Transverse colon (tissue), 4 donors: Measurements from ENCODE around the gene FGGY. TPM values are rescaled to one million over a fixed set of nuclear protein-coding genes. Genes with fewer than 3 reads are reported as not detected.
A peak's percentile ranks its signal among the peaks of the same experiment; 100 is the strongest.

Experiments used
- DNase-seq: peaks from one replicate; pipeline ENCODE4 v3.0.0-alpha.2; 2019
- H3K27ac ChIP-seq, 4 donors: fragments of 200-600 bp; sonication (generic); 2 replicates each; pipeline ENCODE4 v1.5.1; 2016 to 2018; ENCODE audit warnings: inconsistent platforms in 4 of 4
- H3K27me3 ChIP-seq: fragments of 200-600 bp; sonication (generic); 2 replicates; pipeline ENCODE4 v1.5.1; 2017; ENCODE audit warnings: inconsistent platforms
- H3K36me3 ChIP-seq, 4 donors: fragments of 200-600 bp; sonication (generic); 2 replicates each; pipeline ENCODE4 v1.5.1; 2017 to 2019; ENCODE audit warnings: inconsistent platforms in 4 of 4
- H3K4me1 ChIP-seq, 4 donors: fragments of 200-600 bp; sonication (generic); 2 replicates each; pipeline ENCODE4 v1.5.1; 2017 to 2020; ENCODE audit warnings: inconsistent platforms in 4 of 4
- H3K4me3 ChIP-seq, 4 donors: fragments of 200-600 bp; sonication (generic); 1 replicate in 1 of 4; 2 replicates in 3 of 4; pipeline versions ENCODE4 v1.5.1 to v1.6.1; 2017 to 2019; ENCODE audit warnings: inconsistent platforms in 4 of 4
- H3K9me3 ChIP-seq, 2 donors: fragments of 200-600 bp; sonication (generic); 2 replicates each; pipeline ENCODE4 v1.5.1; 2017 to 2019; ENCODE audit warnings: inconsistent platforms in 2 of 2
- CTCF ChIP-seq, 5 experiments: fragments of 200-600 bp in 3 of 5; fragments of 450-650 bp in 2 of 5; sonication (generic) in 3 of 5; IDR thresholded peaks; 1 replicate in 2 of 5; 2 replicates in 3 of 5; pipeline ENCODE4 v1.5.1; 2016 to 2017; ENCODE audit warnings: antibody characterized with exemption in 5 of 5, inconsistent platforms in 3 of 5, mild to moderate bottlenecking in 2 of 5, moderate library complexity in 1 of 5
- EP300 ChIP-seq: sonication (generic); formaldehyde crosslinking; IDR thresholded peaks from one replicate; pipeline ENCODE4 v1.6.1; 2017; ENCODE audit warnings: antibody characterized with exemption, low read depth
- POLR2A ChIP-seq: fragments of 450-650 bp; IDR thresholded peaks from one replicate; pipeline ENCODE4 v1.6.1; 2016; ENCODE audit warnings: antibody characterized with exemption, mild to moderate bottlenecking, moderate library complexity
- POLR2AphosphoS5 ChIP-seq, 3 donors: sonication (generic); formaldehyde crosslinking; IDR thresholded peaks; one replicate each; pipeline ENCODE4 v1.6.1; 2016; ENCODE audit warnings: antibody characterized with exemption in 3 of 3
- WGBS, 2 donors: methylation state at CpG; one replicate each; pipeline ENCODE4 v1.1.5; 2018; ENCODE audit warnings: low coverage in 1 of 2; 5-methylcytosine and 5-hydroxymethylcytosine counted together
- in situ Hi-C, 4 donors: fragments of 200-750 bp; cut with MboI; loops; one replicate each; pipeline versions ENCODE4 v1.15.0 to v1.15.1; 2017; ENCODE audit warnings: low sequenced_read_pairs in 3 of 4, low pct_ligation_motif_present in 1 of 4, low pct_unique_long_range_greater_than_20kb in 1 of 4
- intact Hi-C: fragments of 100-400 bp; cut with DNase I; formaldehyde crosslinking; loops from one replicate; pipeline ENCODE4 v1.15.1; 2023; ENCODE audit warnings: low total_unique reads
- total RNA-seq, 4 donors: library from RNA; depleted of rRNA; stranded (reverse); fragments of >200 nt; gene quantifications; one replicate each; pipeline ENCODE4 v1.1.0, GENCODE V29; 2016

Gene FGGY
- total RNA-seq, 4 donors from 2014 or later: 18.2 to 97.7 (median 27.1) TPM

- 89 to 100% methylated on average over 1 to 9 of the region's 9 CpGs for WGBS, 2 donors
- no peaks in the 10 kb centered on the region for H3K27me3 ChIP-seq
- peaks cover 0 to 18% (median 16%) of the 10 kb centered on the region in 4 donors for H3K4me1 ChIP-seq
- no peaks in the 10 kb centered on the region for H3K9me3 ChIP-seq
- in situ Hi-C loops: no loop called here
- TF ChIP-seq POLR2AphosphoS5 (IDR thresholded peaks at IDR 0.05) (no peak), POLR2A (no peak), EP300 (no peak), CTCF (IDR thresholded peaks at IDR 0.05) (no peak)
- no peak for DNase-seq
- H3K4me3 ChIP-seq: no peak overlapping the region
- H3K36me3 ChIP-seq: no peaks in the 10 kb centered on the region
- intact Hi-C loops: loop anchor here (10.0 kb wide), 1 partner anchor 225 kb away; no protein-coding TSS in a partner anchor
- peak overlapping the region in 3 of 4 donors; percentile 7 to 34 (median 17) for H3K27ac ChIP-seq
Measured at GRCh38 chr1:59669752-59670312, 372.9 kb downstream of the FGGY start.

- Histone ChIP-seq H3K4me3 (no peak overlapping the region), H3K9me3 (no peaks in the 10 kb centered on the region), H3K36me3 (no peaks in the 10 kb centered on the region), H3K27me3 (no peaks in the 10 kb centered on the region), H3K27ac (peak overlapping the region in 2 of 4 donors; percentile 7 to 34), H3K4me1 (peaks cover 0 to 25% (median 21%) of the 10 kb centered on the region in 4 donors)
- TF ChIP-seq CTCF (IDR thresholded peaks at IDR 0.05) (no peak), POLR2AphosphoS5 (IDR thresholded peaks at IDR 0.05) (no peak), EP300 (no peak), POLR2A (no peak)
- intact Hi-C loops (loop anchor here (10.0 kb wide), 1 partner anchor 226 kb away; no protein-coding TSS in a partner anchor), in situ Hi-C loops (no loop called here)
- no peak for DNase-seq
- 73 to 80% methylated on average over 1 of the region's 1 CpG for WGBS, 2 donors
Measured at GRCh38 chr1:59670662-59671061, 373.8 kb downstream of the FGGY start.

- H3K36me3 ChIP-seq: no peaks in the 10 kb centered on the region
- H3K27ac ChIP-seq: no peak overlapping the region
- in situ Hi-C loops (no loop called here), intact Hi-C loops (loop anchor here (10.0 kb wide), 1 partner anchor 227 kb away; no protein-coding TSS in a partner anchor)
- no peak for TF ChIP-seq CTCF (IDR thresholded peaks at IDR 0.05)
- TF ChIP-seq POLR2A: no peak
- TF ChIP-seq POLR2AphosphoS5 (IDR thresholded peaks at IDR 0.05): no peak
- no peak for TF ChIP-seq EP300
- DNase-seq: no peak
- no peak overlapping the region for H3K4me3 ChIP-seq
- no peaks in the 10 kb centered on the region for H3K9me3 ChIP-seq
- H3K27me3 ChIP-seq: no peaks in the 10 kb centered on the region
- H3K4me1 ChIP-seq: peaks cover 0 to 25% (median 21%) of the 10 kb centered on the region in 4 donors
- 92 to 93% methylated on average over 4 to 5 of the region's 5 CpGs for WGBS, 2 donors
Measured at GRCh38 chr1:59671066-59671952, 374.4 kb downstream of the FGGY start.

- Histone ChIP-seq H3K4me3 (no peak overlapping the region), H3K4me1 (peaks cover 0 to 25% (median 21%) of the 10 kb centered on the region in 4 donors), H3K27ac (no peak overlapping the region), H3K36me3 (no peaks in the 10 kb centered on the region), H3K9me3 (no peaks in the 10 kb centered on the region), H3K27me3 (no peaks in the 10 kb centered on the region)
- TF ChIP-seq EP300: no peak
- no peak for TF ChIP-seq CTCF (IDR thresholded peaks at IDR 0.05)
- TF ChIP-seq POLR2AphosphoS5 (IDR thresholded peaks at IDR 0.05): no peak
- TF ChIP-seq POLR2A: no peak
- intact Hi-C loops: loop anchor here (10.0 kb wide), 1 partner anchor 227 kb away; no protein-coding TSS in a partner anchor
- DNase-seq: no peak
- in situ Hi-C loops: no loop called here
- 81% methylated on average over 4 of the region's 4 CpGs; no CpG with 5 or more reads in 1 of the 2 donors for WGBS, 2 donors
Measured at GRCh38 chr1:59671953-59672305, 375.0 kb downstream of the FGGY start.
